Right kidney (tissue), 1 donor: ENCODE results near the gene SH3D19.
"Not testable (repeated sequence)": the region's sequence is repeated elsewhere in the genome, so short reads cannot be mapped to it uniquely, and the experiment has no call there.

Experiments
- DNase-seq: peaks from one replicate; pipeline ENCODE4 v3.0.0-alpha.2; 2016

The SH3D19 gene

GRCh38 chr4:151152028-151152427, 173.4 kb downstream of the SH3D19 start:
- no peak for DNase-seq

DNA sequence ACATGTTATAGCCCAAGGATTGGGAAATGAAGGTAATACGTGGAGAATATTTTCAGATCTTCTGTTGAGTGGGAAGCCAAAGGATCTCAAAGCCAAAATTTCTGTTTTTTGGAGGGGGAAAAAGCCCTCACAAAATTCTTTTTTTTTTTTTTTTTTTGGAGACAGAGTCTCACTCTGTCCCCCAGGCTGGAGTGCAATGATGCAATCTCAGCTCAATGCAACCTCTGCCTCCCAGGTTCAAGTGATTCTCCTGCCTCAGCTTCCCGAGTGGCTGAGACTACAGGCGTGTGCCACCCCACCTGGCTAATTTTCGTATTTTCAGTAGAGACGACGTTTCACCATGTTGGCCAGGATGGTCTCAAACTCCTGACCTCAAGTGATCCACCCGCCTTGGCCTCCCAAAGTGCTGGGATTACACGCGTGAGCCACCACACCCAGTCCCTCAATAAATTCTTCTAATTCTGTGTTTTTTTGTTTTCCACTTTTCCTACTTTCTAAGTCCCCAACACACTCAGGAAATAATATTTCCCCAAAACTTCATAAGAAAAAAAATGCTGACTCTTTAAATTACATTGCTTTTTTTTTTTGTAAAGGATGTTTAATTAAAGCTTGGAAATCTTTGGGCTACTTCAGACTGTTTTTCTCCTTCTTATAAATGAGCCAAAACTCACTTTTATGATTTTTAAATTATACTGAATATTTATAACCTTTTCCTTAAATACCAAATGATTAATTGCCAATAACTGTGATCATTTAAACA, 174.4 kb downstream of the SH3D19 start:
- no peak for DNase-seq

- no peak for DNase-seq
These were observed 177.1 kb downstream of the SH3D19 start for GRCh38 chr4:151148261-151148660.

GRCh38 chr4:151147000-151147399, 178.4 kb downstream of the SH3D19 start:
- DNase-seq, result no peak

GRCh38 chr4:151144329-151145072, 180.9 kb downstream of the SH3D19 start:
- no peak for DNase-seq

- DNase-seq, result no peak
These were observed 181.6 kb downstream of the SH3D19 start for GRCh38 chr4:151143811-151144210.

GRCh38 chr4:151143162-151143561, 182.2 kb downstream of the SH3D19 start:
- DNase-seq, result no peak

GRCh38 chr4:151142758-151143157, 182.6 kb downstream of the SH3D19 start:
- no peak for DNase-seq

GRCh38 chr4:151139814-151140213, 185.6 kb downstream of the SH3D19 start:
- no peak for DNase-seq

GRCh38 chr4:151136048-151136447, 189.4 kb downstream of the SH3D19 start:
- not testable (repeated sequence) for DNase-seq

DNA sequence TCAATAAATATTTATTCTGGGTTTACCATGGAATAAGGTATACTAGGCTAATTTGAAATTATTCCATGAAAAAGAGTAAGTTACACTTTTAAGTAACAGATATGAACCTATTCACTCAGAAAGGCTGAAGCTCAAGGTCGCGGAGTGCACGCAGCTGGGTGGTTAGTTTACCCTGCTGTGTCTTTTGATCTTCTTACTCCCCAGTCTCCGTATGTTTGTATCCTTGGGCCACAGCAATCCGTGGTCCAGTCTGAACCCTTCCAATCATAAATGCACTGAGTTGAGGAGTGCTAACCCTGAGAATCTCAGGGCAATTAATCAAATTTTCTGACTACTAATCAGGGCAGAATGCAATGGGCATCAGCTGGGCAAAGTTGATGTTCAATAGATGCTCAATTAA, 192.1 kb downstream of the SH3D19 start:
- no peak for DNase-seq

GRCh38 chr4:151129796-151130195, 195.6 kb downstream of the SH3D19 start:
- DNase-seq, result no peak

DNA sequence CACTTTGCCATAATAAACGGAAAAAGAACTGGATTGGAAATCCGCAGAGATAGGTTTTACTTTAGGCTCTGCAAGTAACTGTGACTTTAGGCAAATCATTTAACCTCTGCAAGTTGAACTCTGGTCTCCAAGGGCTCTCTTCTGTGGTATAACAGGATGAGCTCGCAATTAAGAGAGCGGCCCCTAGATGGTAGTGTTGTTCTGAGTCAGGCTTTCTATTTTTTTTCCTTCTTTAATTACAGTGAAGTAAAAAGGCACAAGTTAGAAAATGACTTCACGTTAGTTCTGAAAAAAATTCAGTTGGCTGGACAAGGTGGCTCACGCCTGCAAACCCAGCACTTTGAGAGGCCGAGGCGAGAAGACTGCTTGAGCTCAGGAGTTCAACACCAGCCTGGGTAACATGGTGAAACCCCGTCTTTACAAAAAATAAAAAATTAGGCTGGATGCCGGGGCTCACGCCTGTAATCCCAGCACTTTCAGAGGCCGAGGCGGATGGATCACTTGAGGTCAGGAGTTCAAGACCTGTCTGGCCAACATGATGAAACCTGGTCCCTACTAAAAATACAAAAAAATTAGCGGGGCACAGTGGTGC, 207.9 kb downstream of the SH3D19 start:
- peak; percentile 50 for DNase-seq

GRCh38 chr4:151114986-151115385, 210.4 kb downstream of the SH3D19 start:
- DNase-seq, result no peak

- DNase-seq, result no peak
These were observed 211.1 kb downstream of the SH3D19 start for GRCh38 chr4:151114338-151114737.

DNA sequence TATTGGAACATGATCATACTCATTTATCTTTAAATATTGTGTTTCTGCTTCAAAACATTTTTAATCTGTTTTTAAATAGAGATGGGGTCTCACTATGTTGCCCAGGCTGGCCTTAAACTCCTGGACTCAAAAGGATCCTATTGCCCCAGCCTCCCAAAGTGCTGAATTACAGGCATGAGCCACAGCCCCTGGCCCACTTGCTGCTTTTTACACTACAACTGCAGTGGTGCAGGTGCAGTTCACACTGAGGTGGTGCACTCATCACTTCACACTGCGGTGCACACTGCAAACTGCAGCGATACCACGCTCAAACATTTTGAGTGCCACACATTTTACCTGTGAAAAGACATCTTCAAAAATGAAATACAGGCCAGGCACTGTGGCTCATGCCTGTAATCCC, 215.2 kb downstream of the SH3D19 start:
- DNase-seq, result no peak

- no peak for DNase-seq
These were observed 218.3 kb downstream of the SH3D19 start for GRCh38 chr4:151107063-151107462.

GRCh38 chr4:151105454-151106032, 219.9 kb downstream of the SH3D19 start:
- no peak for DNase-seq

- DNase-seq, result no peak
These were observed 220.8 kb downstream of the SH3D19 start for GRCh38 chr4:151104621-151105020.

DNA sequence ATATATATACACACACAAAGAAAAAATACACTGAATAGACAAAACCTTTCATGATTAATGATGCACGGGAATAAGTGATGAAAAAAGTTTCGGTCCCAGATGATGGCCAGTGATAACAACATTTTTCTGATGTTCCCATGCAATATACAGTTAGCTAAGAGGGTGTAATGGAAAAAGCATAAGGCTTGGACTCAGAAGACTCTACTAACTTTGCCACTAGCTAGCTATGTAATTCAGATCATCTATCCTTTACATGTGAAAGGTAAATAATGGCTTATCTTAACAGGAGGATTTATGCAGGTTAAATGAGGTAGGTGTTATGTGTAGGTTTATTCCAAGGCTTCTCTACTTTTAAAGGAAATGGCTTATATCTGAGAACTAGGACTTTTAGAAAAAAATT, 221.6 kb downstream of the SH3D19 start:
- no peak for DNase-seq

DNA sequence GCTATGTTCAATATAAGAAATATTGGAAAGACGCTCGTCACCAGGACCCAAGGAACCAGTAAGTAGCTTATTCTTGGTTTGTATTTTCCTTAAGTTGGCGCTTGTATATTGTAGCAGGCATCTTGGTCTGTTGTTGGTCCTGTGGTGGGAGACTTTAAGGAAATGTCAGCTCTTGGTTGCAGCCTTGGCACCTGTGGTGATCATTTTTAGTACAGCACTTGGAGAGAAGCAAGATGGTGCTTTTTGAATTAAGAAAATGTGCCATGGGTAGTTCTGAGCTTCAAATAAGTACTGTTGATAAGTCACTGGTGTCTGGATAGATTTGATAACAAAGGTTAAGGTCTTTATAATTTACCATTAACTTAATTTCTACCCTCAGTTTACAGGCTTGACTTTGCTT, 224.9 kb downstream of the SH3D19 start:
- DNase-seq, result no peak

DNA sequence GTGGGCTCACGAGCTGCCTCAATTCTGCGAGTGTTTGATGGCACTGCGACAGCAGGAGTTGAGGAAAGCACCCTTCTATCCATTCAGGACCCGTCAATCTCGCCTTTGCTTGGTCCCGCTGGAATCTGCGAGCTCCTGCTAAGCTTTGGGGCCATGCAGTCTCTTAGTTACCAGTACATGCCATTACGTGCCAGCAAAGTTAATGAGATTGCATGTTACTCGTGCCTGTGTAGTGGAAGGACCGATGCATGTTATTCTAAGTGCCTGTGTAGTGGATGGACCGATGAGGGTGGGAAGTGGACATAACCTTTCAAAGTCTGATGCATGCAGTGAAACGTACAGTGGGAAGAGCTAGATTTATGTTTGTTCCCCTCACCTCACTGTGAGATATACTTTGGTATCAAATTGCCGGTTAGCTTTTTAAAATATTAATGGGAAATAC, 225.4 kb downstream of the SH3D19 start:
- no peak for DNase-seq
